HG03460 (cell line): ENCODE measurements around the gene GPX3.

ENCODE experiments used
- ATAC-seq: cut with Tn5 transposase; IDR thresholded peaks from one replicate; pipeline ENCODE4 v1.9.1; 2021; ENCODE audit not compliant: unreplicated experiment

The GPX3 gene

GRCh38 chr5:151075698-151076331, 55.4 kb downstream of the GPX3 start:
- ATAC-seq: no peak

- ATAC-seq: no peak
Measured at GRCh38 chr5:151076616-151077015, 56.2 kb downstream of the GPX3 start.

GRCh38 chr5:151077419-151077818, 57.0 kb downstream of the GPX3 start:
- no peak for ATAC-seq

GRCh38 chr5:151077967-151078366, 57.6 kb downstream of the GPX3 start:
- ATAC-seq: no peak
